ACHN (cell line): ENCODE results near the gene GNAT1.

Experiments
- DNase-seq: peaks from one replicate; pipeline ENCODE4 v3.0.0-alpha.2; 2015
- in situ Hi-C: cut with HindIII; loops from 2 replicates; pipeline ENCODE4 v1.10.0; 2017; ENCODE audit warnings: low sequenced_read_pairs, low pct_ligation_motif_present, low pct_unique_long_range_greater_than_20kb

The GNAT1 gene

DNA sequence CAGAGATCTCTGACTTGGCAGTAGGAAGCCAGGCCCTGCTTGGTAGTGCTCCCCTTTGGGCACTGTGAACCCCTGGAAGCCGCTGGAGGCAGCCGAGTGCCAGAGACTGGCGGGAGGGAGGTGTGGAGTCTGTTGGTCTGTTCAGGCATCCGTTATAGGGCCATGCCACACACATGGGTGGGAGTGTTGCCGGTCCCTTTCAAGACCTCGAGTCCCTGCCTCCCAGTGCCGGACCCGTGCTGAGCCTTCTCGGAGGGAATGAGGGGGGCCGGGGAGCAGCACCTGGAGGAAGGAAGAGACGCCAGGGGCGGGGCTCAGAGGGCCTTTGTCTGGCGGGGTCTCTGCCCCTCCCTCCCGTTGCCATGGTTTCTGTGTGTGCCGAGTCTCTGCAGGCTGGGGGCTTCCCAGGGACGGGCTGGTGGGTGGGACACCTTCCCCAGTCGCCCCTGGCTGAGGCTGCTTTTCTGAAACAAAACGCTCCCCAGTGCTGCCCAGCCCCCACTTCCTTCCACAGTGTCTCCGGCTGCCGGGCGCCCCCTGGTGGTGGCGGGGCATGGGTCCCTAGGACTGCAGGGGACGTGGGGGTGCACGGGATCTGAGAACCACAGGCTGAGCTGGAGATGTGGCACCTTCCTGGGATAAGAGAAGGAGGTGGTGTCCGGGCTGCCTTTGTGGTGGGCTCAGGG lies 54.6 kb downstream of the GNAT1 start:
- peak; percentile 78 for DNase-seq
- in situ Hi-C loops: no loop called here

DNA sequence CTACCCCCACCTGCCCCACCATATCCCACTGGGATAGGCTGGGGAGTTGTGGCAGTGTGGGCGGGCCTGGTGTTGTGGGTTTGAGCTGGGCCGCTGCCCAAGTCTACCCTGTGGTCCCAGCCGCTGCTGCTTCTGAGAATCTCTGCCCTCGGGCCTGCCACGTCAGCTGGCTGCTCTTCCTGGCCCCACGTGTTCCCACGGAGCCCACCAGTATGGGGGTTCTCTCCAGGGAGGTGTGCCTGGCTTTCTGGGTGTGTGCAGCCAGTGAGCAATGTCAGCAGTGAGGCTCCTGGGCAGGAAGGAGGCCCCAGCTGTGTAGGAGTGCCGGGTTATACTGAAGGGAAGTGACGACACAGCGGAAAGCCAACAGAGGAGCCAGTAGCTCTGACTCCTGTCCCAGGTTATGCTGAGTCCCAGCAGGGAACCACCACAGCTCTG lies 55.1 kb downstream of the GNAT1 start:
- peak; percentile 68 for DNase-seq

More for the DNA sequence above, 55.1 kb downstream of the GNAT1 start:
- in situ Hi-C loops: no loop called here
